Stimulated activated CD4-positive, alpha-beta T cell treated with anti-CD3 and anti-CD28 coated beads, Interleukin-1b, Interleukin-23, amount 100 ng/mL, for 48 hours (primary cell): ENCODE results near the gene WDR88.
"Not testable (repeated sequence)": the region's sequence is repeated elsewhere in the genome, so short reads cannot be mapped to it uniquely, and the experiment has no call there.

Experiments used
- DNase-seq: peaks from one replicate; pipeline ENCODE4 v3.0.0-alpha.2; 2020

Gene WDR88

DNA sequence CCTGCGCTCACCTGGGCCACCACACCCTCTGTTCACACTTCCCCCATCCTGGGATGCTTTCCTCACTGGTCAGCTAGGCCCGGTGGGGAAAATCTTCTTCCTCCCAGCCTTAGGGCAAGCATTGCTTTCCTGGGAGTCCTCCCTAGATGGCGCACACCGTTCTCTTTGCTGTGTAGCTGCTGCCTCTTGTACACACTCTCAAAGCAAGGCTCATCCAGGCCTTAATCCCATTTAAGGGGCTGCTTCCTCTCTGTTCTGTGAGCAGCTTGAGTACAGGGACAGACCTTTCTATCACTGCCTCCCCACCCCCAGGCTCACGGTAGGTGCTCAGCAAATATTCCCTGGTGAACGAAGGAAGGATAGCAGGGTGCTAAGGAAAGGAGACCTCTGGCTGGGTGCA, 82.7 kb downstream of the WDR88 start:
- DNase-seq = no peak

- DNase-seq = no peak
These were observed 83.7 kb downstream of the WDR88 start for GRCh38 chr19:33215438-33216197.

DNA sequence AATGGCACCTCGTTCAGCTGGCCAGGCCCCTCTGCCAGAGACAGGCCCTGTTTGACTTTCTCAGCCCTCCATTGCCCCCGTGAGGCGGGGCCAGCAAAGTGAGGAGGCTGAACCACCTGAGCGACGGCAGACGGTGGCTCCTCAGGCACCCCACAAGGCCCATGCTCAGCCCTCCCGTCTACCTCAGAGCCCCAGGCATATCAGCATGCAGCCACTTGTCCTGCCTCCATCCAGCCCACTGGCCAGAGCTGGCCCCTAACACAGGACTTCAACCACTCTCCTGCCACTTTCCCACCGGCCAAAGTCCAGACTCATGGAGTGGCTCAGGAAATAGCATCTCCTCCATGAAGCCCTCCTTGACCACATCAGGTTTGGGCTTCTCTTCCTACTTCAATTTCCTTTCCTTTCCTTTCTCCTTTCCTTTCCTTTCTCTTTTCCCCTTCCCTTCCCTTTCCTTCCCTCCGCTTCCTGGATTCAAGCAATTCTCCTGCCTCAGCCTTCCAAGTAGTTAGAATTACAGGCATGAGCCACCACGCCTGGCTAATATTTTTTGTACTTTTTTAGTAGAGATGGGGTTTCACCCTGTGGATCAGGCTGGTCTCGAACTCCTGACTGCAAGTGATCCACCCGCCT, 84.4 kb downstream of the WDR88 start:
- DNase-seq = no peak

- DNase-seq = no peak
These were observed 86.0 kb downstream of the WDR88 start for GRCh38 chr19:33217881-33218280.

- DNase-seq = no peak
These were observed 87.4 kb downstream of the WDR88 start for GRCh38 chr19:33219261-33219815.

DNA sequence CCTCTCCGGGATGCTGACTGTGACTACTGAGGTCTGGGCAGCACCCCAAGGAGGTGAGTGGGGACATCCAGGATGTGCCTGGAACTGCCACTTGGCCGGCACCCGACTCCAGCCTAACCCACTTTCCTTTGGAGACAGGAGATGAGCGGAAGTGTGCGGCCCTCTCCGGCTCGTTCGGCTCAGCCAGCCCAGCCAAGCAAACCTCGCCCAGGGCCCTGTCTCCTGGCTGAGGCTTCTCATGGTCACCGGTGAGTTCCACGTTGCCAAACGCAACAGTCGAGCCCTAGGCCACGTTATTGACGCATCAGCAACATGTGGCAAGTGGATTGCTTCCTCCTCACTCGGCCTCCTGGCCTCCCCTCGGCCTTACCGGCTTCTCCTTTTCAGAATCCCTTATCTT, 88.2 kb downstream of the WDR88 start:
- no peak for DNase-seq

DNA sequence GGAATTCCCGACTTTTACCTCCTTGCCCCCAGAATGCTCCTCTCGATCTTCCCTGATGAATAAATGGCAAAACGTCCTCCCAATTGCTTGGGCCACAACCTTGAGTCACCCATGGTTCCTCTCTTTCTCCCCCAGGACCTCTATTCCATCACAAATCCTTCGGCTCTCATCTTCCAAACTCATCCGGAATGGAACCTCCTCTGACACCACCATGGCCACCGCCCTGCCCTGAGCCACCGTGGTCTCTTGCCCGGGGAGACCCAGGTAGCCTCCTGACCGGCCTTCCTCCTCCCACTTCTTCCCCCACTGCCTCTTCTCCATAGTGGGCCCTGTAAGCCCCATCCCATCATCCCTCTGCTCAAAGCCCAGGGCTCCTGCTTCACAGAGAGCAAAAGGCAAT, 88.8 kb downstream of the WDR88 start:
- DNase-seq = no peak

DNA sequence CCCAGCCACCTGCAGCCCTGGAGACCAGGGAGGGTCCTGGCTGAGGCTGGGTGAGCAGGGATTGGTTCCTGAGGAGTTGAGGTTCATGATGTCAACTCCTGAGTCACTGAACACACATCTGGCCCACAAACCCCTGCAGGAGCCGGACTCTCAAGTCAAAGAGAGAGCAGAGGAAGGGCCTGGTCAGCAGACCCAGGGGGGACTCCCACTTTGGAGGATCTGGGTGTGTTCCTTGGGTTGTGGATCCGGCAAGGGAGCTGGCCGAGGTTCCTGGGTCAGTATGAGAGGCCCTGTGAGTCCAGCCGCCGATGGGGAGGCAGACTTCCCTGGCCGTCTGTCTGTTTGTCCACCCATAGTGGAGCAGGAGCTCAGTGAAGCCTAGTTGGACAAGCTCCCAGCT, 89.7 kb downstream of the WDR88 start:
- no peak for DNase-seq

- not testable (repeated sequence) for DNase-seq
These were observed 90.3 kb downstream of the WDR88 start for GRCh38 chr19:33222255-33222654.

GRCh38 chr19:33224694-33225457, 93.0 kb downstream of the WDR88 start:
- no peak for DNase-seq
